GM12865 (cell line): ENCODE measurements around the gene OR4D2.

Experiments used
- DNase-seq: peaks from one replicate; pipeline ENCODE4 v3.0.0; 2010; ENCODE audit warnings: low read depth
- H3K4me3 ChIP-seq: 2 replicates; pipeline ENCODE4 v1.5.1; 2011; ENCODE audit warnings: mild to moderate bottlenecking, low read depth, low read length, control low read depth
- CTCF ChIP-seq: IDR thresholded peaks from 2 replicates; pipeline ENCODE4 v1.5.1; 2011; ENCODE audit warnings: low read length, control low read depth, low read depth, inconsistent platforms; ENCODE audit not compliant: insufficient read depth; ENCODE audit errors: missing control alignments

OR4D2 gene

GRCh38 chr17:58219007-58219788 lies 52.4 kb downstream of the OR4D2 start, which contains the start of gene MKS1:
Gene MKS1 (minus strand): TSS chr17:58219255. CDS start chr17:58219230, 25 bp downstream.
- peak; percentile 69 for TF ChIP-seq CTCF
- H3K4me3 ChIP-seq = peak within 1 kb of the TSS; percentile 64

DNA sequence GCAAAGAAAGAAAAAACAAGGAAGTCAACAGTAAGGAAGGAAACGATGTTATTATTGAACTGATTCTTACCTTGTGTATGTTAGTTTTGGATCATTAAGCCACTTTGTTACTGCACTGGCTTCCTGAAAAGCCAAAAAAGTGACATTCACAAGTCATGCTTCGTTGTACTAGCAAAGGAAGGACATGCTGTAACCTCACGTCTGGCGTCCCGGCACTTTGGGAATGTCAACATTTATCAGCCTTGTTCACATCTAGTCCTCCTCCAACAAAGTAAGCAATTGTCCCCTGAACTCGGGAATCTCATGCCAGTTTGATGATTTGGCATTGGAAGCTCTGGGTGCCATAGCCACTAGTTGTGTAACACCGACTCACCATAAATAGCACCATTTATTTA lies 53.0 kb downstream of the OR4D2 start:
- peak overlapping the region; percentile 60 for H3K4me3 ChIP-seq
- no peak for DNase-seq
- no peak for TF ChIP-seq CTCF

More at GRCh38 chr17:58219007-58219788, 52.4 kb downstream of the OR4D2 start, which contains the start of gene MKS1:
- peak; percentile 97 for DNase-seq
